SIG-M5 treated with dmso at 0.1 percent for 504 hours (cell line): ENCODE measurements around the gene TMEM145.
A peak's percentile ranks its signal among the peaks of the same experiment; 100 is the strongest.
"Not testable (repeated sequence)": the region's sequence is repeated elsewhere in the genome, so short reads cannot be mapped to it uniquely, and the experiment has no call there.

Experiments used
- DNase-seq: peaks from one replicate; lab custom pipeline; 2025; ENCODE audit not compliant: unreplicated experiment; lab: John Stamatoyannopoulos, UW

TMEM145 gene

DNA sequence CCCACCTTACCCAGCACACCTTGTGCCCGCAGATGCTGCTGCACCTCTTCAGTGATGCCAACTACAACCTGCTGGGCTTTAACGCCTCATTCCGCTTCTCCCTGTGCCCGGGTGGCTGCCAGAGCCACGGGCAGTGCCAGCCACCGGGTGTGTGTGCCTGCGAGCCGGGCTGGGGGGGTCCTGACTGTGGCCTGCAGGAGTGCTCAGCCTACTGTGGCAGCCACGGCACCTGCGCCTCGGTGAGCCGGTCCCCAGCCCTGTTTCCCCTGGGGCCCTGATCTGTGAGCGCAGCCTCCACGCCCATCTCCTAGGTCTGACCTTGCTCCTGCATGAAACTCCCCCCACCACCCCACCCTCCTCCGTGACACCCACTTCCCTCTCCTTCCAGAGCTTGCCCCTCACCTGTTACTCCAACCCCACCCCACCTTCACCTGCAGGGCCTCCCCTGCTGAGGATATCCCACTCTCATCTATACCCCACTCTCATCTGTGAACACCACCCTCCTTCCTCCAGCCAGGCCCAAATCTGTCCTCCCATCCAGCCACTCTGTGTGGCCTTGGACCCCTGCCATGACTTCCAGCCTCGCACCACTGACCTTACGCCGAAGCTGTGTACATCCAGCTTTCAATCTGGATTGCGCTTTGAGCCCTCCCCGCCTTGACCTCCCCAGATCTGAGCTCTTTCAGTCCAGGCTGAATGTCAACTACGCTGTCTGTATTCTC is 21.0 kb downstream of the TMEM145 start:
- DNase-seq: no peak

DNA sequence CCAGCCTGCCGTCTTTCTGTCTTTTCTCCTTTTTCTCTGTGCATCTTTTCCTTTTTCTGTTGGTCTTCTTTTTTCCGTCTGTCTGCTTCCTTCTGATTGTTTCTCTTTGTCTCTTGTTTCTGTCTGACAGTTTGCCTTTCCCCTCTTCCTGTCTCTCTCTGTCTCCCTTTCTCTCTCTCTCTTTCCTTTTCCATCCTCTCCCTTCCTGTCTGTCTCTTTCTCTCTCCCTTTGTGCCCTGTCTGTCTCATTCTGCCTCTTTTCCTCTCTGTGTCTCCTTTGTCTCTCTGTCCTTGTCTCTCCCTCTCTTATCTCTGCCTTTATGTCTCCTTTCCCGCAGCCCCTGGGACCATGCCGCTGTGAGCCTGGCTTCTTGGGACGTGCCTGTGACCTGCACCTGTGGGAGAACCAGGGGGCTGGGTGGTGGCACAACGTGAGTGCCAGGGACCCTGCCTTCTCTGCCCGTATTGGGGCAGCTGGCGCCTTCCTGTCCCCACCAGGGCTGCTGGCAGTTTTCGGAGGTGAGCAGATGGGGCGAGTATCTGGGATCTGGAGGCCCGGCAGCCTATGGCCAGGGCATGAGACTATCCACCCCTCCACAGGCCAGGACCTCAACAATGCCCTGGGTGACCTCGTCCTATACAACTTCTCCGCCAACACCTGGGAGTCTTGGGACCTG is 21.7 kb downstream of the TMEM145 start:
- no peak for DNase-seq

DNA sequence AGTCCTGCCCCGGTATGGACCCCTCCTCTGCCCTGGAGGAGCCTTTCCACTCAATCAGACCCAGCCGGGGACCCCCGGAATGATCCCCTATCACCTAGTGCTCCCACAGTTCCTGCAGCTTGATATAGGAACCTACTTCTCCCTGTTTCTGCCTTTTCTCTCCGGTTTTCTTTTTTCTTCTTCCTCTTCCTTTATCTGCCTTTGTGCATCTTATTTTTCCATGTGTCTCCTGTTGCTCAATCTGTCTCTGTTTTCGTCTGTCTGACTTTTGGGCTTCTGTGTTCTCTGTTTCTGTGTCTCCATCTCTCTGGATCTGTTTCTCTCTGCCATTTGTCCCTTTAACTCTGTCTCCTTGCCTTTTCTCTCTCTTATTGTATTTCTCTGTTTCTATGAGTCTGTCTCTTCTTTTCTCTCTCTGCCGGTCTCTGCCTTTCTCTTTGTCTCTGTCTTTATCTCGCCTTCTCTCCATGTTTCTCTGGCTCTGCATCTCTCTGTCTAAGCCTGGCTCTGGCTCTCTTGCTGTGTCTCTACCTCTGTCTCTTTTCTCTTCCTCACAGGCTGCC is 22.3 kb downstream of the TMEM145 start:
- peak; percentile 15 for DNase-seq

DNA sequence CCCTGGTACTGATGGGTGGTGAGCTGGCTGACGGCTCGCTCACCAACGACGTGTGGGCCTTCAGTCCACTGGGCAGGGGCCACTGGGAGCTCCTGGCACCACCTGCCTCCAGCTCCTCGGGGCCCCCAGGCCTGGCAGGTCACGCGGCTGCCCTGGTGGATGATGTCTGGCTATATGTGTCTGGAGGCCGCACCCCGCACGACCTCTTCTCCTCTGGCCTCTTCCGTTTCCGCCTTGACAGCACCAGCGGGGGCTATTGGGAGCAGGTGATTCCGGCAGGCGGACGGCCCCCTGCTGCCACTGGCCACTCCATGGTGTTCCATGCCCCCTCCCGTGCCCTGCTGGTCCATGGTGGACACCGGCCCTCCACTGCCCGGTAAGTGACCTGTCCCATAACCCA is 22.9 kb downstream of the TMEM145 start:
- no peak for DNase-seq

DNA sequence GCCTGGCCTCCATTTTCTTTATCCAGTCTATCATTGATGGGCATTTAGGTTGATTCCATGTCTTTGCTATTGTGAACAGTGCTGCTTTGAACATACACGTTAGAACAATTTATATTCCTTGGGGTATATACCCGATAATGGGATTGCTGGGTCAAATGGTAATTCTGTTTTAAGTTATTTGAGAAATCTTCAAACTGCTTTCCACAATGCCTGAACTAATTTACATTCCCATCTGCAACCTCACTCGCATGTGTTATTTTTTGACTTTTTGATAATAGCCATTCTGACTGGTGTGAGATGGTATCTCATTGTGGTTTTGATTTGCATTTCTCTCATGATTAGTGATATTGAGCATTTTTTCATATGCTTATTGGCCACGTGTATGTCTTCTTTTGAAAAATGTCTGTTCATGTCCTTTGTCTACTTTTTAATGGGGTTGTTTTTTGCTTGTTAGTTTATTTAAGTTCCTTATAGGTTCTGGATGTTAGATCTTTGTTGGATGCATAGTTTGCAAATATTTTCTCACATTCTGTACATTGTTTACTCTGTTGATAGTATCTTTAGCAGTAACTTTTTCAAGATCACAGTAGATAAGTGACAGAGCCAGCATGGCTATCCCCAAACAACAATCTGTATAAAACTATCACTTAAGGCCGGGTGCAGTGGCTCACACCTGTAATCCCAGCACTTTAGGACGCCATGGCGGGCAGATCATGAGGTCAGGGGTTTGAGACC is 26.2 kb downstream of the TMEM145 start:
- not testable (repeated sequence) for DNase-seq

DNA sequence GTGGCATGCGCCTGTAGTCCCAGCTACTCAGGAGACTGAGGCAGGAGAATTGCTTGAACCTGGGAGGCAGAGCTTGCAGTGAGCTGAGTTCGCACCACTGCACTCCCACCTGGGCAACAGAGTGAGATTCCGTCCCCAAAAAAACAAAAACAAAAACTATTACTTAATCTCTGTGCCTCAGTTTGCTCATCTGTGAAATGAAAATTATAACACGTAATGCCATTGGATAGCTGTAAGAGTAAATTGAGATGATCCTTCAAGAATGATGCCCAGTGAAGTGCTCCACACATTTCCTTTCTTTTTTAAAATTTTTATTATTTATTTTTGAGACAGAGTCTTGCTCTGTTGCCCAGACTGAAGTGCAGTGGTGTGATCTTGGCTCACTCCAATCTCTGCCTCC is 26.8 kb downstream of the TMEM145 start:
- not testable (repeated sequence) for DNase-seq

DNA sequence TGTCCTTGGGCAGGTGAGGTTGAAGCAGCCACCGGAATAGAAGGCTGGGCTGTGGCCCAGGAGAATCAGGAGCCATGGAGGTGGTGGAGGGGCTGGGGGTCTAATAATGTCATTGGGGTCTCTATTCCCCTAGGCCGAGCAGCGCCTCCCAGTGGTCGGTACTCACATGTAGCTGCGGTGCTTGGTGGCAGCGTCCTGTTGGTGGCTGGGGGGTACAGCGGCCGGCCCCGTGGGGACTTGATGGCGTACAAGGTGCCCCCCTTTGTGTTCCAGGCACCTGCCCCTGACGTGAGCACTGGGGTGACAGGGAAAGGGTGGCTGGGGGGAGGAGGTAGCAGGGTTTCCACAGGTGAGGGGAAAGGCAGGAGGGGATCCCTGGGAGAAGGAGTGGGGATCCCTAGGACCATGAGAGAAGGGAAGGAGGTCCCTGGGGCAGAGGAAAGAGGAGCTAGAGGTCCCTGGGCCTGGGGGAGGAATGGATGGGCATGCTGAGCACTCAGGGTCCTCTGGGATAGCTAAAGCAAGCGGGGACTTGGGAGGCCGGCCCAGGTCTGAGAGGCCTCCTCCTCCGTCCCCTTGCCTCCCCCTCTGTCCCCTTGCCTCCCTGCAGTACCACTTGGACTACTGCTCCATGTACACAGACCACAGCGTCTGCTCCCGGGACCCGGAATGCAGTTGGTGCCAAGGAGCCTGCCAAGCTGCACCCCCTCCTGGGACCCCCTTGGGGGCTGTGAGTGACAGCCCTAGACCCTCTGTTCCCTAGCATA is 30.4 kb downstream of the TMEM145 start:
- no peak for DNase-seq

DNA sequence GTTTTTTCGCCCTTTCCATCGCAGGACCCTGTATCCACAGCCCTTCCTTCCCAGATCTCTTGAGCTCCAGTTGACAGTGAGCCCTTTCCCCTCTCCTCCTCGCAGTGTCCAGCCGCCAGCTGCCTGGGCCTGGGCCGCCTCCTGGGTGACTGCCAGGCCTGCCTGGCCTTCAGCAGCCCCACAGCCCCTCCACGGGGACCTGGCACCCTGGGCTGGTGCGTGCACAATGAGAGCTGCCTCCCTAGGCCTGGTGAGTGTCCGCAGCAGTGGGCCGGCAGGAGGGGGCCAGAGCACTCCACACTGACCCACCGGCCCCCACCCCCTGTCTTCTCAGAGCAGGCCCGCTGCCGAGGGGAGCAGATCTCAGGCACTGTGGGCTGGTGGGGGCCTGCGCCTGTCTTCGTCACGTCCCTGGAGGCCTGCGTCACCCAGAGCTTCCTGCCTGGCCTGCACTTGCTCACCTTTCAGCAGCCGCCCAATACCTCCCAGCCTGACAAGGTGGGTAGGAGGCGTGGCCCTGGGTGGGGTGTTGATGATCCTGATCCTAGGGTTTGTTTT is 31.3 kb downstream of the TMEM145 start:
- DNase-seq: no peak

DNA sequence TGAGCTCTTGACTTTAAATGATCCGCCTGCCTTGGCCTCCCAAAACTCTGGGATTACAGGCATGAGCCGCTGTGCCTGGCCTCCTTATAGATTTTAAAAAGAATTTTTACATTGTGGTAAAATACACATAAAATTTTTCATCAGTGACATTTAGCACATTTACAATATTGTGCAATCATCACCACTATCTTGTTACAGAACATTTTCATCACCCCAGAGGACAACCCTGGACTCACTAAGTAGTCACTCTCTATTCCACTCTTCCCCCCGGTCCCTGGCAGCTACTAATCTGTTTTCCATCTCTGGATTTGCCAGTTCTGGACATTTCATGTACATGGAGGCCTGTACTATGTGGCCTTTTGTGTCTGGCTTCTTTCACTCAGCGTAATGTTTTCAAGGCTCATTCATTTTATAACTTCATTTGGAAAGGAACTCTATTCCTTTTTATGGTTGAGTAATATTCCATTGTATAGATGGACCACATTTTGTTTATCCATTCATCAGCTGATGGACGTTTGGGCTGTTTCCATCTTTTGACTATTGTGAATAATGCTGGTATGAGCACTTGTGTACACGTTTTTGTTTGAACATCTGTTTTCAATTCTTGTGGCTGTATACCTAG is 32.2 kb downstream of the TMEM145 start:
- DNase-seq: no peak

DNA sequence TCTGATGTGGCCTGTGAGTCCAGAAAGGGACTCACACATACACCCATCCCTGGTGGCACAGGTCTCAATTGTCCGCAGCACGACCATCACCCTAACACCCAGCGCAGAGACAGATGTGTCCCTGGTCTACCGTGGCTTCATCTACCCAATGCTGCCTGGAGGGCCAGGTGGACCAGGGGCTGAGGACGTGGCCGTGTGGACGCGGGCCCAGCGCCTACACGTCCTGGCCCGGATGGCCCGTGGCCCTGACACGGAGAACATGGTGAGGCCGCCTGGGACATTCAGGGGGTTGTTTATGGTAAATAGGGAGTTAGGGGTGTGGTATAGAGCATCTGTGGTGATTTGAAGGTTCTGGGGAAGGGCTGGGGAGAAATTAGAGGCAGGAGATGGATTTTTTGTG is 35.1 kb downstream of the TMEM145 start:
- DNase-seq: no peak

DNA sequence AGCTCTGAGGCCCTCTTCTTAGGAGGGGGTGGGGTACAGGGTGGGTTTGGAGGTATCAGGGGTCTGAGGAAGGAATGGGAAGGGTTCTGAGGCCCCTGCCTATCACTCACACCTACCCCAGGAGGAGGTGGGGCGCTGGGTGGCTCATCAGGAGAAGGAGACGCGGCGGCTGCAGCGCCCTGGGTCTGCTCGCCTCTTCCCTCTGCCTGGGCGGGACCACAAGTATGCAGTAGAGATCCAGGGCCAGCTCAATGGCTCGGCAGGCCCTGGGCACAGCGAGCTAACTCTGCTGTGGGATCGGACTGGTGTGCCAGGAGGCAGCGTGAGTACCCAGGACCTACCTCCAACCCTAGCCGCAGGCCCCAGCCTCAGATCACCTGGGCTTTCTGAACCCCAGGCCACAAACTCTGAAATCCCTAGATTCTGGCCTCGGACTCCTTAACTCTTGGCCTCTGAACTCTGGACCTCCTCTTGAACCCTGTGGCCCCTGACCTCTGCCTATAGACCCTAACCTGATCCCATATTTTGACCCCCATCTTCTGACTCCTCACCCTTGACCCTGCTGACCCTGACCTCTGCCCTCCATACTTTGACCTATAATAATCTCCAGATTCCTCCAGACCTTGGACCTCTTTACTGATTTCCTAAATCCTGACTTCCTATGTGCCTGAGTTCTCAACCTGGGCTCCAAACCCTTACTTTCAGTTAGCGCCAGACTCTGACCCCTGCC is 36.4 kb downstream of the TMEM145 start:
- DNase-seq: no peak

DNA sequence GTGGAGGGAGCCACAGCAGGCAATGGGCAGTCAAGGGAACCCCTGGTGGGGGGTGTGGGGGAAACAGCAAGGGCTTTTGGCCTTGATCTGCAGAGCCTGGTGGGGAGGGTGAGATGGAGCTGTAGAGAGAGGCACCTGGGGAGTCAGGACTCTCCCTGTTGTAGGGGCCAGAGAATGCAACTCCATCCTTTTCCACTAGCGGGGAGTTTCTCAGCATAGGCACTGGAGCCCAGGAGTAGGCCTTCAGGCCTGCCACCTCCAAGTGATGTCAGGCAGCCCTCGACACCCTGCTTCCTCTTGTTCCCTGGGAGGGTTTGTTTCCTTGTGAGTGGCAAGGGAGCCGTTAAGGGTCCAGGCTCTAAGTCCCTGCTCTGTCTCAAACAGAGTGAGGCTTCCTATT is 37.3 kb downstream of the TMEM145 start:
- no peak for DNase-seq

DNA sequence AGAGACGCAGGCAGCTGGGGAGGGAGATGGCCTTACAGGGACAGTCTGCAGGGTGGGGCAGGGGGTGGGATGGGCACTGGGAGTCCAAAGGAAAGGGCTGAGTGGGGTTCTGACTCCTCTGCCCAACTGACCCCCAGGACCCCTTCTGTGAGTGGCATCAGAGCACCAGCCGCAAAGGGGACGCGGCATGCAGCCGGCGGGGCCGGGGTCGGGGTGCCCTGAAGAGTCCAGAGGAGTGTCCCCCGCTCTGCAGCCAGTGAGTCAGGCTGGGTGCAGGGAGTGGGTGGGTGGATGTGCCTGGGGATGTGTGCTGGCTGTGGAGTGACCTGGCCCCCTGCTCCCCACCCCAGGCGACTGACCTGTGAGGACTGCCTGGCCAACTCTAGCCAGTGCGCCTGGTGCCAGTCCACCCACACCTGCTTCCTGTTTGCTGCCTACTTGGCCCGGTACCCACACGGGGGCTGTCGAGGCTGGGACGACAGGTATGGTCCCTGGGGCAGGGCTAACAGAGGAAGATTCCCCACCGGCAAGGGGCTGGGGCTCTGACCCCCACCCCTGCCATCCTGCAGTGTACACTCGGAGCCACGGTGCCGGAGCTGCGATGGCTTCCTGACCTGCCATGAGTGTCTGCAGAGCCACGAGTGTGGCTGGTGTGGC is 38.1 kb downstream of the TMEM145 start:
- DNase-seq: no peak

DNA sequence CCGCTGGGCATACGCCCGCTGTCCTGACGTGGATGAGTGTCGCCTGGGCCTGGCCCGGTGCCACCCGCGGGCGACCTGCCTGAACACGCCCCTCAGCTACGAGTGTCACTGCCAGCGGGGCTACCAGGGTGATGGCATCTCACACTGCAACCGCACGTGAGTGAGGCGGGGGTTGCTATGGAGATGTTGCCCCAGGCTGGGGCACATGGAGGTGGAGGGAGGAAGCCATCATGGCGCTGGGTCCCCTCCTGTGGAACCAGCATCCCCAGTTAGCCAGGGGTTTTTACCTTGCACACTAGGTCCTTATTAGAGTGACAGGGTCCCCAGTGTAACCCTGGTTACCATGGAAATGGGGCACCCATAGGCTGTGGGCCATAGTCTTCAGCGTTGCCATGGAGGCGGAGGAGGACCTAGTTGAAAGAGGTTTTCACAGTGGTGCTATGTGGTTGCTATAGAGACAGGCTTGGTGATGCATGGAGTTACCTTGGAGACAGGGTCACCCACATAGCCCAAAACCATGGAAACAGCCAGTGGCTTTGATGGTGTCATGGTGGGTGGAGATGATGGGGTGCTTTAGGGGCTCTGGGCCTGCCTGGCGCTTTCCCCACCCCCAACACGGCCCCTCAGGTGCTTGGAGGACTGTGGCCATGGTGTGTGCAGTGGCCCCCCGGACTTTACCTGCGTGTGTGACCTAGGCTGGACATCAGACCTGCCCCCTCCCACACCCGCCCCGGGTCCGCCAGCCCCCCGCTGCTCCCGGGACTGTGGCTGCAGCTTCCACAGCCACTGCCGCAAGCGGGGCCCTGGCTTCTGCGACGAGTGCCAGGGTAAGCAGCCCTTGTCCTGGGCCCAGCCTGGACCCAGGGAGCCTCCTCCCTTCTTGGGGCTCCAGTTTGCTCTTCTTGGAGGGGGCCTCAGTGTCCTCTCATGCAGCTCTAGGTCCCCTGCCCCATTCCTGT is 39.5 kb downstream of the TMEM145 start:
- DNase-seq: no peak

DNA sequence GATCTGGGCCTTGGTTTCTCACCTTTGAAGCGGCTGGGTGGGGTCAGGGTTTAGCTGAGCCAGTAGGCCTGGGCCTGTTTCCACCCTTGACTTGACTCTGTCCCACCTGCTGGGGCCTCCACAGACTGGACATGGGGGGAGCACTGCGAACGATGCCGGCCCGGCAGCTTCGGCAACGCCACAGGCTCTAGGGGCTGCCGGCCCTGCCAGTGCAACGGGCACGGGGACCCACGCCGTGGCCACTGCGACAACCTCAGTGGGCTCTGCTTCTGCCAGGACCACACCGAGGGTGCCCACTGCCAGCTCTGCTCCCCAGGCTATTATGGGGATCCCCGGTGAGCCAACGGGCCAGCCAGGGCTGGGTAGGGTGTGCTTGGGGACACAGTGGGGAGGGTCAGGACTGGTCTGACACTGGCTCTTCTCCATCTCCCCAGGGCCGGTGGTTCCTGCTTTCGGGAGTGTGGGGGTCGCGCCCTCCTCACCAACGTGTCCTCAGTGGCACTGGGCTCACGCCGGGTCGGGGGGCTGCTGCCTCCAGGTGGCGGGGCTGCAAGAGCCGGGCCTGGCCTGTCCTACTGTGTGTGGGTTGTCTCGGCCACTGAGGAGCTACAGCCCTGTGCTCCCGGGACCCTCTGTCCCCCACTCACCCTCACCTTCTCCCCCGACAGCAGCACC is 40.4 kb downstream of the TMEM145 start:
- DNase-seq: no peak

DNA sequence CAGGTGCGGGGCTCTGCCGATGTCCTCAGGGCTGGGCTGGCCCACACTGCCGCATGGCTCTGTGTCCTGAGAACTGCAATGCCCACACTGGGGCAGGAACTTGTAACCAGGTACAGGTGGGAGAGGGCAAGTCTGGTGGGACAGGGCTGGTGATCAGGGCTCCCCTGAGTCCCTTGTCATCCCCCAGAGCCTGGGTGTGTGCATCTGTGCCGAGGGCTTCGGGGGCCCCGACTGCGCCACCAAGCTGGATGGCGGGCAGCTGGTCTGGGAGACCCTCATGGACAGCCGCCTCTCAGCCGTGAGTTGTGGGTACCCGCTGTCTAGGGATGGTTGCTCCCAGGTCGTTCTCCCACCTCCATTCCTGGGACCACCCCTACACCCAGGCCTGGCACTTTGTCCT is 42.8 kb downstream of the TMEM145 start:
- DNase-seq: no peak

DNA sequence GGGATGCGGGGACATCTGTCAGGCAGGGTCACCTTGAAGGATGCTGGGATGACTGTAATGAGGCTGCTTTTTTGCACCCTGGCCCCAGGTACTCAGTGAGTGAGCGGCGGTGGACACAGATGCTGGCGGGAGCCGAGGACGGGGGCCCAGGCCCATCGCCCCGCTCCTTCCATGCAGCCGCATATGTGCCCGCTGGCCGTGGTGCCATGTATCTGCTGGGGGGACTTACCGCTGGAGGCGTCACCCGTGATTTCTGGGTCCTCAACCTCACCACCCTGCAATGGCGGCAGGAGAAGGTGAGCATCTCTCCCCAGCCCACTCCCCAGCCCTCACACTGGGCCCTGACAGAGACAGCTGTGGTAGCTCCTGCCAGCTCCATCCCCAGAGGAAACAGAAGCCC is 43.6 kb downstream of the TMEM145 start:
- no peak for DNase-seq
